HG03097 (cell line): ENCODE results near the gene SHISAL1.

ENCODE experiments used
- ATAC-seq: cut with Tn5 transposase; IDR thresholded peaks from one replicate; pipeline ENCODE4 v1.9.1; 2021; ENCODE audit not compliant: unreplicated experiment, low FRiP score

Gene SHISAL1

GRCh38 chr22:44199164-44199563 lies 113.6 kb downstream of the SHISAL1 start:
- no peak for ATAC-seq

DNA sequence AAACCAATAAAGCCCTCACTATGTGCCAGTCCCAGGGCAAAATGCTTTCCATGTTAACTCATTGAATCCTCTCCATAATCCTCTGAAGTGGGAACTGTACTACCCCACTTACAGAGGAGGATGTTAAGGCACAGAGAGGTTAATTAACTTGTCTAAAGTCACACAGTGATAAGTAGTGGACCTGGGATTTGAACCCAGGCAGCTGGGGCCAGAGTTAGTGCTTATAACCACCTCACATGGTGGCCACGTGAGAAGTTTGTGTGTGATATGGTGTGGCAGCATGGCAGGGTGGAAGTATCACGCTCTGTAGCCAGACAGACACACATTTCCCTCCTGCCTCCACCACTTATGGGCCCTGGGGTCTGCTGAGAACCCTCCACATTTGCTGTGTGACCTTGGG lies 115.5 kb downstream of the SHISAL1 start:
- ATAC-seq, result no peak

- ATAC-seq, result no peak
Observed at GRCh38 chr22:44196731-44197131, 116.0 kb downstream of the SHISAL1 start.

GRCh38 chr22:44196241-44196640 lies 116.5 kb downstream of the SHISAL1 start:
- no peak for ATAC-seq

DNA sequence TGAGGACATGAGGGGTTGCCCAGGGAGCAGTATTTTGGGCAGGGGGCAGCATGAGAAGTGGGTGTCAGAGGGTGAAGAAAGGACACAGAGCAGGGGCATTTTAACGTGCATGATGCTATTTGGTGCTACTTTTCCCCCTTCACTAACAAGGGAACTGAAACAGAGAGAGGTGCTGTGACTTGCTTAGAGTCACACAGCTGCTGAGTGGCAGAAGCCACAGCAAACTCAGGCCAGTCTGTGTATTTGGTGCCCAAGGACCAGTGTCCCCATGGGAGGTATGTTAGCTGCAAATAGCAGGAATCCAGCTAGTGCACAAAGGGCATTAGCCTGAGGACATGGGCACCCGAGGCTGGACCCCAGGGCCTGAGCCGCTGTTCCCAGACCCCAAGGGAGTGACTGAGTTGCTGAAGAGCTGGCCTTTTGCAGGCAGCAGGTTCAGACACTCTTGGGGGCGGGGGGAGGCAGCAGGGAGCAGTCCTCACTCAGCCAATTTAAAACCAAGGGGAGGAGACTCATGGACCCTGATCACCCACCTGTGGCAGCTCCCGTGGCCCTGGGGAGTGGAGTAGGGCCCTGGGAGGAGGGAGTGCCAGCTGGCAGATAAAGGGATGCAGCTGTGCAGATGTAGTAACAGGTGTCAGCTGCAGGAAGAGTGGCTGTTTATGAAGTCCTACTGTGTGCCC lies 117.4 kb downstream of the SHISAL1 start:
- ATAC-seq, result no peak

- no peak for ATAC-seq
Observed at GRCh38 chr22:44194569-44194968, 118.2 kb downstream of the SHISAL1 start.
